Left cardiac atrium (tissue), 4 donors: ENCODE results near the gene AMPD3. TPM values are rescaled to one million over a fixed set of nuclear protein-coding genes. Genes with fewer than 3 reads are reported as not detected.
A peak's percentile ranks its signal among the peaks of the same experiment; 100 is the strongest.

Source experiments
- ATAC-seq, 2 donors: fragments of 200-7000 bp; cut with Tn5 transposase; one replicate each; pipeline ENCODE4 v1.9.1; 2020; ENCODE audit warnings: mild to moderate bottlenecking in 2 of 2, moderate library complexity in 2 of 2
- DNase-seq: peaks from one replicate; pipeline ENCODE4 v3.0.0-alpha.2; 2020
- intact Hi-C, 2 donors: fragments of 100-400 bp; cut with DNase I; formaldehyde crosslinking; loops; one replicate each; pipeline versions ENCODE4 v1.14.1 to v1.15.1; 2022 to 2023
- total RNA-seq, 2 donors: library from RNA; stranded (reverse); fragmentation: NEBNext Ultra II Directional; extraction: Animal tissue kit (Norgen Biotek cat#: 25700); gene quantifications; one replicate each; pipeline ENCODE4 v1.2.1, GENCODE V29; 2021
- donor health status: DM: no; HTN: yes; CAD: no.
- donor health status: DM: no; HTN: yes; CAD: no; lungs with severe emphysema.
- donor health status: DM: yes; HTN: yes; CAD: no.
- donor health status: Dilated cardiomyopathy.

AMPD3 gene
- total RNA-seq, 2 donors from 2014 or later, result 4.4 to 4.7 TPM

GRCh38 chr11:10483174-10483573, 28.1 kb downstream of the AMPD3 start:
- intact Hi-C loops, result no loop called here
- ATAC-seq (no peak), DNase-seq (no peak)

- DNase-seq (no peak), ATAC-seq (no peak)
- intact Hi-C loops, result no loop called here
Observed at GRCh38 chr11:10483584-10483983, 28.5 kb downstream of the AMPD3 start.

GRCh38 chr11:10484461-10485180, 29.6 kb downstream of the AMPD3 start:
- DNase-seq (no peak), ATAC-seq (no peak)
- intact Hi-C loops, result no loop called here

- intact Hi-C loops, result no loop called here
- DNase-seq (no peak), ATAC-seq (no peak)
Observed at GRCh38 chr11:10485646-10486045, 30.6 kb downstream of the AMPD3 start.

- ATAC-seq, result no peak
- intact Hi-C loops, result no loop called here
- no peak for DNase-seq
Observed at GRCh38 chr11:10486161-10486840, 31.2 kb downstream of the AMPD3 start.

GRCh38 chr11:10487002-10487647, 32.1 kb downstream of the AMPD3 start:
- intact Hi-C loops, result no loop called here
- no peak for ATAC-seq
- DNase-seq, result no peak

- ATAC-seq, result no peak
- no peak for DNase-seq
- intact Hi-C loops, result no loop called here
Observed at GRCh38 chr11:10488121-10488933, 33.3 kb downstream of the AMPD3 start.

- no peak for ATAC-seq
- DNase-seq, result no peak
- intact Hi-C loops, result no loop called here
Observed at GRCh38 chr11:10488934-10489691, 34.0 kb downstream of the AMPD3 start.

GRCh38 chr11:10490032-10490397, 35.0 kb downstream of the AMPD3 start:
- intact Hi-C loops, result no loop called here
- ATAC-seq (no peak), DNase-seq (no peak)

- DNase-seq, result peak; percentile 79
- intact Hi-C loops, result no loop called here
- ATAC-seq, result peak; percentile 84 to 95
Observed at GRCh38 chr11:10490398-10491241, 35.6 kb downstream of the AMPD3 start.

- DNase-seq (no peak), ATAC-seq (no peak)
- intact Hi-C loops, result no loop called here
Observed at GRCh38 chr11:10492084-10492483, 37.0 kb downstream of the AMPD3 start.

- no peak for ATAC-seq
- no peak for DNase-seq
- intact Hi-C loops, result no loop called here
Observed at GRCh38 chr11:10493041-10493663, 38.1 kb downstream of the AMPD3 start.

GRCh38 chr11:10494636-10495463, 39.8 kb downstream of the AMPD3 start:
- no peak for DNase-seq
- ATAC-seq, result no peak
- intact Hi-C loops, result no loop called here

- intact Hi-C loops, result no loop called here
- ATAC-seq (no peak), DNase-seq (no peak)
Observed at GRCh38 chr11:10495464-10495786, 40.4 kb downstream of the AMPD3 start.

GRCh38 chr11:10496296-10496936, 41.4 kb downstream of the AMPD3 start:
- DNase-seq (no peak), ATAC-seq (no peak)
- intact Hi-C loops, result no loop called here

GRCh38 chr11:10497371-10498021, 42.4 kb downstream of the AMPD3 start:
- ATAC-seq, result no peak

More at GRCh38 chr11:10497371-10498021, 42.4 kb downstream of the AMPD3 start:
- intact Hi-C loops, result no loop called here
- no peak for DNase-seq
